IPS-15b (cell line): ENCODE data around the gene CST4.
"Not testable (repeated sequence)": the region's sequence is repeated elsewhere in the genome, so short reads cannot be mapped to it uniquely, and the experiment has no call there.

ENCODE experiments used
- H3K27me3 ChIP-seq: one replicate; pipeline ENCODE4 v1.6.1; 2013; ENCODE audit warnings: low read length; ENCODE audit not compliant: control insufficient read depth, insufficient read depth
- H3K36me3 ChIP-seq: one replicate; pipeline ENCODE4 v1.6.1; 2013; ENCODE audit warnings: low read length; ENCODE audit not compliant: control insufficient read depth, insufficient read depth
- H3K4me1 ChIP-seq: one replicate; pipeline ENCODE4 v1.6.1; 2013; ENCODE audit warnings: mild to moderate bottlenecking, low read length; ENCODE audit not compliant: control insufficient read depth, insufficient read depth
- H3K4me3 ChIP-seq: one replicate; pipeline ENCODE4 v1.5.1; 2013; ENCODE audit warnings: low read depth, low read length
- H3K9ac ChIP-seq: one replicate; pipeline ENCODE4 v1.6.1; 2013; ENCODE audit warnings: low read depth, mild to moderate bottlenecking, low read length
- H3K9me3 ChIP-seq: one replicate; pipeline ENCODE4 v1.6.1; 2013; ENCODE audit warnings: mild to moderate bottlenecking, low read length; ENCODE audit not compliant: control insufficient read depth, insufficient read depth

The CST4 gene

GRCh38 chr20:23686046-23686750 is 2.6 kb downstream of the CST4 start:
- Histone ChIP-seq H3K9ac (no peak overlapping the region), H3K9me3 (no peaks in the 10 kb centered on the region), H3K4me3 (no peak overlapping the region), H3K4me1 (no peaks in the 10 kb centered on the region), H3K36me3 (no peaks in the 10 kb centered on the region), H3K27me3 (no peaks in the 10 kb centered on the region)

- H3K9ac ChIP-seq, H3K36me3 ChIP-seq, H3K4me1 ChIP-seq, H3K4me3 ChIP-seq, H3K9me3 ChIP-seq, H3K27me3 ChIP-seq: not testable (repeated sequence)
Observed at GRCh38 chr20:23685529-23685896, 3.3 kb downstream of the CST4 start.

- Histone ChIP-seq H3K27me3 (no peaks in the 10 kb centered on the region), H3K36me3 (no peaks in the 10 kb centered on the region), H3K4me1 (no peaks in the 10 kb centered on the region), H3K4me3 (no peak overlapping the region), H3K9me3 (no peaks in the 10 kb centered on the region), H3K9ac (no peak overlapping the region)
Observed at GRCh38 chr20:23684261-23684660, 4.6 kb downstream of the CST4 start.

GRCh38 chr20:23683807-23684206 is 5.0 kb downstream of the CST4 start:
- H3K9ac ChIP-seq, result no peak overlapping the region
- H3K9me3 ChIP-seq, result no peaks in the 10 kb centered on the region
- H3K4me3 ChIP-seq, result no peak overlapping the region
- no peaks in the 10 kb centered on the region for H3K36me3 ChIP-seq
- H3K27me3 ChIP-seq, result no peaks in the 10 kb centered on the region
- H3K4me1 ChIP-seq, result no peaks in the 10 kb centered on the region

- Histone ChIP-seq H3K4me3 (no peak overlapping the region), H3K27me3 (no peaks in the 10 kb centered on the region), H3K4me1 (no peaks in the 10 kb centered on the region), H3K9me3 (no peaks in the 10 kb centered on the region), H3K36me3 (no peaks in the 10 kb centered on the region), H3K9ac (no peak overlapping the region)
Observed at GRCh38 chr20:23683281-23683680, 5.6 kb downstream of the CST4 start.

GRCh38 chr20:23680146-23680545 is 8.7 kb downstream of the CST4 start:
- Histone ChIP-seq H3K36me3 (no peaks in the 10 kb centered on the region), H3K4me1 (no peaks in the 10 kb centered on the region)

GRCh38 chr20:23679133-23680092 is 9.4 kb downstream of the CST4 start:
- H3K27me3 ChIP-seq, result no peaks in the 10 kb centered on the region
- H3K4me3 ChIP-seq, result no peak overlapping the region
- H3K36me3 ChIP-seq, result no peaks in the 10 kb centered on the region
- no peaks in the 10 kb centered on the region for H3K9me3 ChIP-seq
- H3K9ac ChIP-seq, result no peak overlapping the region
- no peaks in the 10 kb centered on the region for H3K4me1 ChIP-seq

More at GRCh38 chr20:23680146-23680545, 8.7 kb downstream of the CST4 start:
- Histone ChIP-seq H3K27me3 (no peaks in the 10 kb centered on the region), H3K9ac (no peak overlapping the region), H3K4me3 (no peak overlapping the region), H3K9me3 (no peaks in the 10 kb centered on the region)

GRCh38 chr20:23673209-23673608 is 15.6 kb downstream of the CST4 start:
- H3K36me3 ChIP-seq, result no peaks in the 10 kb centered on the region
- H3K27me3 ChIP-seq, result no peaks in the 10 kb centered on the region
- no peaks in the 10 kb centered on the region for H3K9me3 ChIP-seq
- no peak overlapping the region for H3K9ac ChIP-seq
- no peaks in the 10 kb centered on the region for H3K4me1 ChIP-seq
- H3K4me3 ChIP-seq, result no peak overlapping the region

- Histone ChIP-seq H3K9ac (no peak overlapping the region), H3K4me1 (no peaks in the 10 kb centered on the region)
Observed at GRCh38 chr20:23672158-23672557, 16.7 kb downstream of the CST4 start.

GRCh38 chr20:23671479-23671878 is 17.4 kb downstream of the CST4 start:
- no peaks in the 10 kb centered on the region for H3K4me1 ChIP-seq
- no peaks in the 10 kb centered on the region for H3K36me3 ChIP-seq
- no peak overlapping the region for H3K4me3 ChIP-seq
- H3K27me3 ChIP-seq, result no peaks in the 10 kb centered on the region
- no peak overlapping the region for H3K9ac ChIP-seq
- H3K9me3 ChIP-seq, result no peaks in the 10 kb centered on the region

More at GRCh38 chr20:23672158-23672557, 16.7 kb downstream of the CST4 start:
- Histone ChIP-seq H3K4me3 (no peak overlapping the region), H3K36me3 (no peaks in the 10 kb centered on the region), H3K9me3 (no peaks in the 10 kb centered on the region), H3K27me3 (no peaks in the 10 kb centered on the region)

- Histone ChIP-seq H3K4me1 (no peaks in the 10 kb centered on the region), H3K9ac (no peak overlapping the region), H3K27me3 (no peaks in the 10 kb centered on the region), H3K4me3 (no peak overlapping the region), H3K9me3 (no peaks in the 10 kb centered on the region), H3K36me3 (no peaks in the 10 kb centered on the region)
Observed at GRCh38 chr20:23670361-23670760, 18.5 kb downstream of the CST4 start.

- H3K4me3 ChIP-seq, result no peak overlapping the region
- no peaks in the 10 kb centered on the region for H3K4me1 ChIP-seq
- H3K9me3 ChIP-seq, result no peaks in the 10 kb centered on the region
- H3K9ac ChIP-seq, result no peak overlapping the region
- no peaks in the 10 kb centered on the region for H3K36me3 ChIP-seq
- H3K27me3 ChIP-seq, result no peaks in the 10 kb centered on the region
Observed at GRCh38 chr20:23669866-23670265, 19.0 kb downstream of the CST4 start.
